H1 (cell line): ENCODE data around the gene PPP2R2B. TPM values are rescaled to one million over a fixed set of nuclear protein-coding genes. Genes with fewer than 3 reads are reported as not detected.

ENCODE experiments used
- CTCF ChIA-PET: fragments of 300-600 bp; sonication (Branson Sonifier 250); formaldehyde crosslinking; loops from one replicate; lab custom pipeline; 2021; ENCODE audit not compliant: partially characterized antibody; lab: Charles Lee
- POLR2A ChIA-PET: fragments of 300-600 bp; sonication (Branson Sonifier 250); formaldehyde crosslinking; loops from one replicate; lab custom pipeline; 2021; ENCODE audit warnings: inconsistent platforms; ENCODE audit not compliant: partially characterized antibody; lab: Charles Lee
- DNase-seq, 2 experiments: peaks; one replicate each; pipeline versions ENCODE4 v3.0.0 to v3.0.0-alpha.2; 2010 to 2022; ENCODE audit warnings: low spot score in 2 of 2, low read depth in 1 of 2, mixed read lengths in 1 of 2
- FAIRE-seq: peaks from 2 replicates; lab custom pipeline; 2011; peaks lifted over from hg19 to GRCh38; lab: Jason Lieb, UNC
- H2AFZ ChIP-seq: 2 replicates; pipeline ENCODE4 v1.8.1; 2012; ENCODE audit warnings: low read length, inconsistent platforms
- H2AK5ac ChIP-seq: 2 replicates; pipeline ENCODE4 v1.6.1; 2013; ENCODE audit warnings: low read depth, low read length
- H2BK120ac ChIP-seq: replicated peaks from 2 replicates; pipeline ENCODE3; 2013; ENCODE audit warnings: low read depth, low read length, inconsistent platforms
- H2BK12ac ChIP-seq: 2 replicates; pipeline ENCODE4 v1.6.1; 2013; ENCODE audit warnings: low read depth, low read length
- H2BK15ac ChIP-seq: 2 replicates; pipeline ENCODE4 v1.6.1; 2013; ENCODE audit warnings: low read length
- H2BK20ac ChIP-seq: 2 replicates; pipeline ENCODE4 v1.6.1; 2013; ENCODE audit warnings: low read length
- H2BK5ac ChIP-seq: 2 replicates; pipeline ENCODE4 v1.6.1; 2013; ENCODE audit warnings: low read depth, low read length
- H3K14ac ChIP-seq: 2 replicates; pipeline ENCODE4 v1.6.1; 2013; ENCODE audit warnings: inconsistent platforms; ENCODE audit not compliant: insufficient read length
- H3K18ac ChIP-seq: 2 replicates; pipeline ENCODE4 v1.6.1; 2013; ENCODE audit warnings: low read length; ENCODE audit errors: extremely low read depth
- H3K23ac ChIP-seq: 2 replicates; pipeline ENCODE4 v1.6.1; 2013; ENCODE audit warnings: inconsistent platforms; ENCODE audit not compliant: insufficient read length
- H3K23me2 ChIP-seq: 2 replicates; pipeline ENCODE4 v1.6.1; 2013; ENCODE audit warnings: low read depth, low read length
- H3K27ac ChIP-seq: 2 replicates; pipeline ENCODE4 v1.6.1; 2011; ENCODE audit warnings: low read depth, low read length, inconsistent platforms
- H3K27me3 ChIP-seq, 4 experiments: replicated peaks in 1 of 4; 1 replicate in 1 of 4; 2 replicates in 3 of 4; pipeline versions ENCODE4 v1.6.1 to v1.8.1; 2011 to 2013; ENCODE audit warnings: low read length in 3 of 4, mild to moderate bottlenecking in 3 of 4, inconsistent platforms in 2 of 4, mixed read lengths in 2 of 4, moderate library complexity in 1 of 4; ENCODE audit not compliant: control insufficient read depth in 3 of 4, insufficient read depth in 3 of 4; ENCODE audit errors: extremely low read depth in 1 of 4
- H3K36me3 ChIP-seq, 4 experiments: 2 replicates each; pipeline versions ENCODE4 v1.6.1 to v1.8.1; 2011 to 2013; ENCODE audit warnings: mild to moderate bottlenecking in 4 of 4, low read length in 3 of 4, moderate library complexity in 2 of 4, control low read depth in 1 of 4, inconsistent platforms in 1 of 4; ENCODE audit not compliant: insufficient read depth in 4 of 4, control insufficient read depth in 2 of 4
- H3K4ac ChIP-seq: replicated peaks from 2 replicates; pipeline ENCODE3; 2013; ENCODE audit warnings: low read length, low read depth, mixed read lengths, inconsistent platforms; ENCODE audit not compliant: insufficient read length
- H3K4me1 ChIP-seq, 4 experiments: replicated peaks in 1 of 4; 1 replicate in 1 of 4; 2 replicates in 3 of 4; pipeline versions ENCODE4 v1.6.1 to v1.8.1; 2011 to 2013; ENCODE audit warnings: low read length in 3 of 4, inconsistent platforms in 2 of 4, mixed read lengths in 1 of 4; ENCODE audit not compliant: insufficient read depth in 4 of 4, control insufficient read depth in 3 of 4
- H3K4me2 ChIP-seq, 2 experiments: 2 replicates each; pipeline versions ENCODE4 v1.6.1 to v1.8.1; 2011 to 2013; ENCODE audit warnings: low read depth in 2 of 2, low read length in 2 of 2, control low read depth in 1 of 2, inconsistent platforms in 1 of 2, mild to moderate bottlenecking in 1 of 2; ENCODE audit not compliant: insufficient read depth in 1 of 2
- H3K4me3 ChIP-seq, 4 experiments: fragments of 200-600, 300-600 bp in 1 of 4; sonication (generic), shearing (Covaris generic), sonication (Bioruptor Twin) in 1 of 4; 2 replicates each; pipeline versions ENCODE4 v1.5.1 to v1.8.1; 2011 to 2016; ENCODE audit warnings: low read length in 4 of 4, low read depth in 3 of 4, control low read depth in 2 of 4, inconsistent platforms in 2 of 4, mild to moderate bottlenecking in 2 of 4, mixed read lengths in 1 of 4, moderate library complexity in 1 of 4; ENCODE audit not compliant: insufficient read depth in 2 of 4; ENCODE audit errors: extremely low read depth in 1 of 4
- H3K56ac ChIP-seq: replicated peaks from 2 replicates; pipeline ENCODE3; 2013; ENCODE audit warnings: low read depth, mild to moderate bottlenecking, mixed read lengths, low read length, inconsistent platforms; ENCODE audit not compliant: insufficient read length
- H3K79me1 ChIP-seq: 2 replicates; pipeline ENCODE4 v1.6.1; 2013; ENCODE audit warnings: low read depth, low read length, control low read depth
- H3K79me2 ChIP-seq, 2 experiments: 2 replicates each; pipeline versions ENCODE4 v1.6.1 to v1.8.1; 2012 to 2013; ENCODE audit warnings: low read length in 2 of 2, mild to moderate bottlenecking in 2 of 2, inconsistent platforms in 1 of 2; ENCODE audit not compliant: insufficient read depth in 2 of 2, control insufficient read depth in 1 of 2
- H3K9ac ChIP-seq, 4 experiments: replicated peaks in 1 of 4; 1 replicate in 1 of 4; 2 replicates in 3 of 4; pipeline versions ENCODE4 v1.6.1 to v1.8.1; 2011 to 2013; ENCODE audit warnings: low read depth in 3 of 4, low read length in 3 of 4, control low read depth in 2 of 4, mild to moderate bottlenecking in 2 of 4, moderate library complexity in 2 of 4, inconsistent platforms in 1 of 4; ENCODE audit errors: extremely low read depth in 1 of 4
- H3K9me3 ChIP-seq, 2 experiments: 2 replicates each; pipeline versions ENCODE4 v1.6.1 to v1.8.1; 2012 to 2013; ENCODE audit warnings: mild to moderate bottlenecking in 2 of 2, moderate library complexity in 2 of 2, control low read depth in 1 of 2, inconsistent platforms in 1 of 2, low read depth in 1 of 2, low read length in 1 of 2, mixed read lengths in 1 of 2; ENCODE audit not compliant: insufficient read depth in 2 of 2
- H4K20me1 ChIP-seq, 2 experiments: replicated peaks in 1 of 2; 2 replicates each; pipeline versions ENCODE3 to v1.8.1; 2011 to 2013; ENCODE audit warnings: inconsistent platforms in 2 of 2, low read length in 2 of 2, mild to moderate bottlenecking in 1 of 2; ENCODE audit not compliant: insufficient read depth in 2 of 2, control insufficient read depth in 1 of 2
- H4K5ac ChIP-seq: 2 replicates; pipeline ENCODE4 v1.6.1; 2013; ENCODE audit warnings: low read length, low read depth, mixed read lengths, inconsistent platforms; ENCODE audit not compliant: insufficient read length
- H4K8ac ChIP-seq: 2 replicates; pipeline ENCODE4 v1.8.0; 2013; ENCODE audit warnings: mild to moderate bottlenecking, moderate library complexity, low read length, inconsistent platforms; ENCODE audit not compliant: insufficient read depth; ENCODE audit errors: extremely low read depth
- H4K91ac ChIP-seq: replicated peaks from 2 replicates; pipeline ENCODE3; 2013; ENCODE audit warnings: low read length, mixed read lengths, inconsistent platforms; ENCODE audit not compliant: insufficient read length
- EGR1 ChIP-seq: IDR thresholded peaks from 2 replicates; pipeline ENCODE4 v1.6.1; 2011; ENCODE audit warnings: low read depth, low read length, borderline replicate concordance
- NRF1 ChIP-seq: IDR thresholded peaks from 2 replicates; pipeline ENCODE4 v1.6.1; 2011; ENCODE audit warnings: mild to moderate bottlenecking, low read depth, low read length, improper control_type of control experiment
- SIRT6 ChIP-seq: IDR thresholded peaks from one replicate; pipeline ENCODE4 v1.7.1; 2012; ENCODE audit warnings: low read length, inconsistent platforms
- WGBS, 2 experiments: shearing (Covaris generic) in 1 of 2; methylation state at CpG; one replicate each; pipeline versions ENCODE4 v1.1.6 to v1.1.7; 2013 to 2015; ENCODE audit warnings: low lambda C conversion rate in 2 of 2, mixed read lengths in 2 of 2, inconsistent platforms in 1 of 2, low coverage in 1 of 2, missing lambda C conversion rate in 1 of 2; ENCODE audit not compliant: insufficient replicate concordance in 2 of 2, insufficient coverage in 1 of 2, insufficient read length in 1 of 2; ENCODE audit errors: extremely low coverage in 1 of 2, missing lambda C conversion rate in 1 of 2; 5-methylcytosine and 5-hydroxymethylcytosine counted together
- polyA plus RNA-seq, 7 experiments: library from polyadenylated mRNA; depleted of rRNA in 3 of 7; stranded (reverse) in 5 of 7; unstranded in 2 of 7; fragments of >200 nt in 5 of 7; fragments of 200-250 nt in 2 of 7; gene quantifications; 1 replicate in 5 of 7; 2 replicates in 1 of 7; 4 replicates in 1 of 7; pipeline versions ENCODE4 v1.2.1 to v1.2.3, GENCODE V29; 2011 to 2013; ENCODE audit warnings: missing spikeins in 2 of 7, mixed read lengths in 2 of 7
- total RNA-seq: library from RNA; stranded (reverse); fragmentation: NEBNext Ultra II Directional; extraction: Animal tissue kit (Norgen Biotek cat#: 25700); gene quantifications from 2 replicates; pipeline ENCODE4 v1.2.1, GENCODE V29; 2021
- TF ChIP-seq, protein P1 (sequence below): IDR thresholded peaks from 2 replicates; pipeline ENCODE4 v1.6.1; 2012; ENCODE audit warnings: inconsistent platforms

Gene PPP2R2B
- total and polyA plus RNA-seq, 2 of the 8 experiments (the other 6 are each of a cell fraction or from before 2014, with no cell fraction given), result 21.1 to 37.1 TPM

GRCh38 chr5:146548781-146549449 lies 329.6 kb downstream of the PPP2R2B start:
- H3K79me2 ChIP-seq, result no peaks in the 10 kb centered on the region
- CTCF ChIA-PET, result interaction anchor here (0.6 to 2.1 kb wide), 11 partner anchors 14 to 444 kb away, joined by 3 to 10 read pairs (median 4); no protein-coding TSS in a partner anchor
- no peaks in the 10 kb centered on the region for H3K79me1 ChIP-seq
- H3K4me1 ChIP-seq, result no peaks in the 10 kb centered on the region
- H2BK12ac ChIP-seq, result no peak overlapping the region
- no peaks in the 10 kb centered on the region for H4K20me1 ChIP-seq
- H4K8ac ChIP-seq, result no peak overlapping the region
- H2AFZ ChIP-seq, result no peak overlapping the region
- no peaks in the 10 kb centered on the region for H3K9me3 ChIP-seq
- no peak overlapping the region for H3K4me3 ChIP-seq
- H4K5ac ChIP-seq, result no peak overlapping the region
- no peak for DNase-seq
- no peak overlapping the region for H3K56ac ChIP-seq
- H2BK5ac ChIP-seq, result no peak overlapping the region
- no peak overlapping the region for H2BK15ac ChIP-seq
- H3K4me2 ChIP-seq, result no peak overlapping the region
- no peak overlapping the region for H2AK5ac ChIP-seq
- no peak overlapping the region for H2BK120ac ChIP-seq
- H3K36me3 ChIP-seq, result no peaks in the 10 kb centered on the region
- no peak overlapping the region for H3K27ac ChIP-seq
- no peaks in the 10 kb centered on the region for H3K27me3 ChIP-seq
- no peak overlapping the region for H3K14ac ChIP-seq
- H2BK20ac ChIP-seq, result no peak overlapping the region
- H3K18ac ChIP-seq, result no peak overlapping the region
- POLR2A ChIA-PET, result no interaction called here
- WGBS, 2 experiments, result 88% methylated on average over 2 of the region's 2 CpGs; no CpG with 5 or more reads in 1 of the 2 experiments
- no peak overlapping the region for H4K91ac ChIP-seq
- H3K9ac ChIP-seq, result no peak overlapping the region
- no peak for FAIRE-seq
- no peaks in the 10 kb centered on the region for H3K23me2 ChIP-seq
- H3K23ac ChIP-seq, result no peak overlapping the region
- TF ChIP-seq NRF1, result no peak
- TF ChIP-seq, protein P1, sequence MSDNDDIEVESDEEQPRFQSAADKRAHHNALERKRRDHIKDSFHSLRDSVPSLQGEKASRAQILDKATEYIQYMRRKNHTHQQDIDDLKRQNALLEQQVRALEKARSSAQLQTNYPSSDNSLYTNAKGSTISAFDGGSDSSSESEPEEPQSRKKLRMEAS, result no peak
- TF ChIP-seq SIRT6, result no peak
- TF ChIP-seq EGR1, result no peak
- no peak overlapping the region for H3K4ac ChIP-seq
